PC-3 (cell line): Measurements from ENCODE around the gene PLEKHN1. TPM values are rescaled to one million over a fixed set of nuclear protein-coding genes. Genes with fewer than 3 reads are reported as not detected.

Experiments
- ATAC-seq: fragments of 200-7000 bp; cut with Tn5 transposase; 2 replicates; pipeline ENCODE4 v1.9.1; 2020; ENCODE audit warnings: mild to moderate bottlenecking, moderate library complexity
- BruUV-seq: library from RNA; stranded (reverse); fragments of 400-500 nt; replicated peaks from 2 replicates; lab custom pipeline; 2021; lab: Mats Ljungman, UMichigan
- CTCF ChIA-PET: fragments of 300-600 bp; sonication (Branson Sonifier 250); formaldehyde crosslinking; loops from one replicate; lab custom pipeline; 2022; ENCODE audit warnings: antibody characterized with exemption; lab: Charles Lee
- POLR2A ChIA-PET: fragments of 300-600 bp; sonication (Branson Sonifier 250); formaldehyde crosslinking; loops from one replicate; lab custom pipeline; 2022; ENCODE audit warnings: antibody characterized with exemption; ENCODE audit not compliant: unreplicated experiment; lab: Charles Lee
- DNase-seq: peaks from one replicate; pipeline ENCODE4 v3.0.0-alpha.2; 2015
- H2AFZ ChIP-seq: fragments of 300-600 bp; sonication (generic); 2 replicates; pipeline ENCODE4 v1.6.0; 2016; ENCODE audit warnings: antibody characterized with exemption, low read length
- H3F3A ChIP-seq: fragments of 300-600 bp; sonication (generic); one replicate; pipeline ENCODE4 v1.6.0; 2017; ENCODE audit warnings: antibody characterized with exemption, low read length, control low read depth, mild to moderate bottlenecking; ENCODE audit not compliant: unreplicated experiment
- H3K27ac ChIP-seq: fragments of 300-600 bp; sonication (generic); 2 replicates; pipeline ENCODE4 v1.5.1; 2016; ENCODE audit warnings: mild to moderate bottlenecking, low read length
- H3K27me3 ChIP-seq: fragments of 300-600 bp; sonication (generic); 2 replicates; pipeline ENCODE4 v1.6.1; 2016; ENCODE audit warnings: low read length, mixed read lengths
- H3K36me3 ChIP-seq: fragments of 300-600 bp; sonication (generic); 2 replicates; pipeline ENCODE4 v1.6.1; 2016; ENCODE audit warnings: low read depth, mixed run types, low read length, mixed read lengths
- H3K4me1 ChIP-seq: fragments of 300-600 bp; sonication (generic); 2 replicates; pipeline ENCODE4 v1.5.1; 2016; ENCODE audit warnings: low read length; ENCODE audit not compliant: insufficient read depth
- H3K4me2 ChIP-seq: fragments of 300-600 bp; sonication (generic); 2 replicates; pipeline ENCODE4 v1.6.0; 2016; ENCODE audit warnings: low read length
- H3K4me3 ChIP-seq: fragments of 300-600 bp; sonication (generic); 2 replicates; pipeline ENCODE4 v1.5.1; 2016; ENCODE audit warnings: mild to moderate bottlenecking, low read length, mixed read lengths
- H3K79me2 ChIP-seq: fragments of 300-600 bp; sonication (generic); 2 replicates; pipeline ENCODE4 v1.6.1; 2017; ENCODE audit warnings: low read length, mixed read lengths
- H3K9ac ChIP-seq: fragments of 300-600 bp; sonication (generic); 2 replicates; pipeline ENCODE4 v1.6.0; 2016; ENCODE audit warnings: mild to moderate bottlenecking, low read length
- H3K9me2 ChIP-seq: fragments of 300-600 bp; sonication (generic); replicated peaks from 2 replicates; pipeline ENCODE4 v1.6.1; 2016; ENCODE audit warnings: mixed run types, low read length, mixed read lengths
- H3K9me3 ChIP-seq: fragments of 300-600 bp; sonication (generic); 2 replicates; pipeline ENCODE4 v1.6.1; 2016; ENCODE audit warnings: low read length, mixed read lengths
- H4K20me1 ChIP-seq: fragments of 300-600 bp; sonication (generic); 2 replicates; pipeline ENCODE4 v1.6.1; 2016; ENCODE audit warnings: low read length, mixed read lengths
- CTCF ChIP-seq: fragments of 300-600 bp; sonication (generic); conservative IDR thresholded peaks from 2 replicates; pipeline ENCODE4 v1.5.1; 2017; ENCODE audit warnings: antibody characterized with exemption, low read depth, mild to moderate bottlenecking, low read length
- EZH2 ChIP-seq: fragments of 300-600 bp; sonication (generic); IDR thresholded peaks from one replicate; pipeline ENCODE4 v1.6.1; 2017; ENCODE audit warnings: antibody characterized with exemption, mild to moderate bottlenecking, low read length; ENCODE audit not compliant: unreplicated experiment
- EZH2phosphoT487 ChIP-seq: fragments of 300-600 bp; sonication (generic); IDR thresholded peaks from 2 replicates; pipeline ENCODE4 v1.6.1; 2018; ENCODE audit warnings: mild to moderate bottlenecking, antibody characterized with exemption, low read length, borderline replicate concordance
- intact Hi-C: fragments of 100-400 bp; cut with micrococcal nuclease; formaldehyde crosslinking; loops from 2 replicates; pipeline ENCODE4 v1.9.0; 2023
- total RNA-seq: library from RNA; depleted of rRNA; stranded (reverse); fragments of >200 nt; gene quantifications from 2 replicates; pipeline ENCODE4 v1.2.3, GENCODE V29; 2014

Gene PLEKHN1
- total RNA-seq, 1 experiment from 2014 or later = 14.0 TPM

GRCh38 chr1:953524-954320 is 12.6 kb upstream of the PLEKHN1 start:
- no peaks in the 10 kb centered on the region for H3K27me3 ChIP-seq
- H3K36me3 ChIP-seq = peaks cover 52% of the 10 kb centered on the region
- ATAC-seq = no peak
- H3F3A ChIP-seq = no peaks in the 10 kb centered on the region
- CTCF ChIA-PET = no interaction called here
- H3K9me3 ChIP-seq = no peaks in the 10 kb centered on the region
- BruUV-seq = no TSS peak
- H3K4me1 ChIP-seq = peaks cover 9% of the 10 kb centered on the region
- intact Hi-C loops = no loop called here
- no peak for DNase-seq
- TF ChIP-seq CTCF (no peak), EZH2 (no peak), EZH2phosphoT487 (no peak)
- H3K4me2 ChIP-seq = no peak overlapping the region
- no peak overlapping the region for H3K9ac ChIP-seq
- H3K9me2 ChIP-seq = no peaks in the 10 kb centered on the region
- H2AFZ ChIP-seq = no peak overlapping the region
- POLR2A ChIA-PET = no interaction called here
- no peak overlapping the region for H3K27ac ChIP-seq
- peaks cover 5% of the 10 kb centered on the region; the same call in 1 of the 2 replicates for H4K20me1 ChIP-seq
- no peak overlapping the region for H3K4me3 ChIP-seq
- peaks cover 34% of the 10 kb centered on the region for H3K79me2 ChIP-seq

DNA sequence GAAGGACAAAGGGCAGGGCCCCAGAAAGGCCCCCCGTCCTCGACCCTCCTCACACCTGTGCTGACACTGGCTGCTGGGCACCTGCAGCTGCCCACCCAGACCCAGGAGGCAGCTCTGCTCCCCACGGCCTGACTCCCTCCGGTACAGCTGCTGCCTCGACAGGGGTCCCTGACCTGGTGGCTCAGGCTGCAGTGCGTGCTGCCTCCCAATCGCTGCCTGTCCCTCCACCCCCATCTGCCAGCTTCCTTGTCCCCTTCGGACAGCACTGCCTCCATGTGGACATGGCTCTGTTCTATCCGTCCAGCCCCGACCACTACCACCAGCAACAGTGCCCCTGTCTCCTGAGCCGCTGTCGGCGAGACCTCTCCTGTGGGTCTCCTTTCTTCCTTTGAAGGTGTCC is 11.4 kb upstream of the PLEKHN1 start:
- Histone ChIP-seq H2AFZ (no peak overlapping the region), H3K36me3 (peaks cover 42% of the 10 kb centered on the region), H3K9ac (no peak overlapping the region), H3K27me3 (no peaks in the 10 kb centered on the region), H3K4me3 (no peak overlapping the region), H3K4me1 (peaks cover 9% of the 10 kb centered on the region), H3K79me2 (peaks cover 38% of the 10 kb centered on the region), H3K27ac (no peak overlapping the region), H3K9me2 (no peaks in the 10 kb centered on the region), H3K9me3 (no peaks in the 10 kb centered on the region), H3F3A (no peaks in the 10 kb centered on the region), H4K20me1 (peaks cover 5% of the 10 kb centered on the region; the same call in 1 of the 2 replicates), H3K4me2 (no peak overlapping the region)
- TF ChIP-seq CTCF (no peak), EZH2 (no peak), EZH2phosphoT487 (no peak)
- ChIA-PET POLR2A (no interaction called here), CTCF (no interaction called here)
- DNase-seq (no peak), ATAC-seq (no peak)
- BruUV-seq = no TSS peak
- intact Hi-C loops = no loop called here

- H3K79me2 ChIP-seq = peaks cover 38% of the 10 kb centered on the region
- H3K9me2 ChIP-seq = no peaks in the 10 kb centered on the region
- TF ChIP-seq EZH2phosphoT487 (no peak), CTCF (no peak), EZH2 (no peak)
- DNase-seq (no peak), ATAC-seq (no peak)
- CTCF ChIA-PET = no interaction called here
- H3K27me3 ChIP-seq = no peaks in the 10 kb centered on the region
- H3K9ac ChIP-seq = no peak overlapping the region
- H3K4me2 ChIP-seq = no peak overlapping the region
- no TSS peak for BruUV-seq
- POLR2A ChIA-PET = no interaction called here
- intact Hi-C loops = no loop called here
- H3K36me3 ChIP-seq = peaks cover 36% of the 10 kb centered on the region
- H3K9me3 ChIP-seq = no peaks in the 10 kb centered on the region
- no peaks in the 10 kb centered on the region for H3F3A ChIP-seq
- no peak overlapping the region for H3K27ac ChIP-seq
- H2AFZ ChIP-seq = no peak overlapping the region
- H3K4me3 ChIP-seq = no peak overlapping the region
- H4K20me1 ChIP-seq = peaks cover 5% of the 10 kb centered on the region; the same call in 1 of the 2 replicates
- H3K4me1 ChIP-seq = peaks cover 9% of the 10 kb centered on the region
Observed at GRCh38 chr1:955474-955873, 10.8 kb upstream of the PLEKHN1 start.
